NCI-H2029 (cell line): ENCODE measurements around the gene LENEP.

Experiments used
- DNase-seq: peaks from one replicate; lab custom pipeline; 2025; lab: John Stamatoyannopoulos, UW

Gene LENEP

GRCh38 chr1:154993572-154994268 lies at the start of gene LENEP:
TSS of gene LENEP (plus strand) at chr1:154993586. CDS start at chr1:154993608, 22 bp downstream.
- no peak for DNase-seq

- no peak for DNase-seq
These were observed 49.6 kb upstream of the LENEP start for GRCh38 chr1:154943649-154944400.

GRCh38 chr1:154944401-154945159 lies 48.8 kb upstream of the LENEP start:
- DNase-seq, result no peak

GRCh38 chr1:154945160-154945961 lies 48.0 kb upstream of the LENEP start:
- no peak for DNase-seq

- no peak for DNase-seq
These were observed 47.2 kb upstream of the LENEP start for GRCh38 chr1:154945962-154946850.

GRCh38 chr1:154948079-154948478 lies 45.3 kb upstream of the LENEP start:
- no peak for DNase-seq

- no peak for DNase-seq
These were observed 41.3 kb upstream of the LENEP start for GRCh38 chr1:154951901-154952657.

GRCh38 chr1:154952664-154953063 lies 40.7 kb upstream of the LENEP start:
- no peak for DNase-seq

- DNase-seq, result no peak
These were observed 39.8 kb upstream of the LENEP start for GRCh38 chr1:154953611-154954038.

GRCh38 chr1:154954541-154954940 lies 38.8 kb upstream of the LENEP start:
- DNase-seq, result no peak

- DNase-seq, result peak; percentile 82
These were observed 38.2 kb upstream of the LENEP start for GRCh38 chr1:154955039-154955717.

- DNase-seq, result peak; percentile 60
These were observed 37.5 kb upstream of the LENEP start, which contains the start of gene PBXIP1 for GRCh38 chr1:154955718-154956543. TSS of gene PBXIP1 (minus strand) at chr1:154956099. CDS start at chr1:154953721, 2,378 bp downstream.

- DNase-seq, result no peak
These were observed 36.8 kb upstream of the LENEP start for GRCh38 chr1:154956544-154956941.

- no peak for DNase-seq
These were observed 36.2 kb upstream of the LENEP start for GRCh38 chr1:154957091-154957657.

GRCh38 chr1:154958036-154958435 lies 35.4 kb upstream of the LENEP start:
- no peak for DNase-seq

- no peak for DNase-seq
These were observed 34.5 kb upstream of the LENEP start for GRCh38 chr1:154958681-154959425.

- no peak for DNase-seq
These were observed 34.0 kb upstream of the LENEP start for GRCh38 chr1:154959426-154959780.
